ENCODE results near the gene NUP160. TPM values are rescaled to one million over a fixed set of nuclear protein-coding genes. Genes with fewer than 3 reads are reported as not detected.

The NUP160 gene, protein sequence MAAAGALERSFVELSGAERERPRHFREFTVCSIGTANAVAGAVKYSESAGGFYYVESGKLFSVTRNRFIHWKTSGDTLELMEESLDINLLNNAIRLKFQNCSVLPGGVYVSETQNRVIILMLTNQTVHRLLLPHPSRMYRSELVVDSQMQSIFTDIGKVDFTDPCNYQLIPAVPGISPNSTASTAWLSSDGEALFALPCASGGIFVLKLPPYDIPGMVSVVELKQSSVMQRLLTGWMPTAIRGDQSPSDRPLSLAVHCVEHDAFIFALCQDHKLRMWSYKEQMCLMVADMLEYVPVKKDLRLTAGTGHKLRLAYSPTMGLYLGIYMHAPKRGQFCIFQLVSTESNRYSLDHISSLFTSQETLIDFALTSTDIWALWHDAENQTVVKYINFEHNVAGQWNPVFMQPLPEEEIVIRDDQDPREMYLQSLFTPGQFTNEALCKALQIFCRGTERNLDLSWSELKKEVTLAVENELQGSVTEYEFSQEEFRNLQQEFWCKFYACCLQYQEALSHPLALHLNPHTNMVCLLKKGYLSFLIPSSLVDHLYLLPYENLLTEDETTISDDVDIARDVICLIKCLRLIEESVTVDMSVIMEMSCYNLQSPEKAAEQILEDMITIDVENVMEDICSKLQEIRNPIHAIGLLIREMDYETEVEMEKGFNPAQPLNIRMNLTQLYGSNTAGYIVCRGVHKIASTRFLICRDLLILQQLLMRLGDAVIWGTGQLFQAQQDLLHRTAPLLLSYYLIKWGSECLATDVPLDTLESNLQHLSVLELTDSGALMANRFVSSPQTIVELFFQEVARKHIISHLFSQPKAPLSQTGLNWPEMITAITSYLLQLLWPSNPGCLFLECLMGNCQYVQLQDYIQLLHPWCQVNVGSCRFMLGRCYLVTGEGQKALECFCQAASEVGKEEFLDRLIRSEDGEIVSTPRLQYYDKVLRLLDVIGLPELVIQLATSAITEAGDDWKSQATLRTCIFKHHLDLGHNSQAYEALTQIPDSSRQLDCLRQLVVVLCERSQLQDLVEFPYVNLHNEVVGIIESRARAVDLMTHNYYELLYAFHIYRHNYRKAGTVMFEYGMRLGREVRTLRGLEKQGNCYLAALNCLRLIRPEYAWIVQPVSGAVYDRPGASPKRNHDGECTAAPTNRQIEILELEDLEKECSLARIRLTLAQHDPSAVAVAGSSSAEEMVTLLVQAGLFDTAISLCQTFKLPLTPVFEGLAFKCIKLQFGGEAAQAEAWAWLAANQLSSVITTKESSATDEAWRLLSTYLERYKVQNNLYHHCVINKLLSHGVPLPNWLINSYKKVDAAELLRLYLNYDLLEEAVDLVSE (N-terminal part only)
- 31.6 and 46.3 TPM in 2 replicates for total RNA-seq

DNA sequence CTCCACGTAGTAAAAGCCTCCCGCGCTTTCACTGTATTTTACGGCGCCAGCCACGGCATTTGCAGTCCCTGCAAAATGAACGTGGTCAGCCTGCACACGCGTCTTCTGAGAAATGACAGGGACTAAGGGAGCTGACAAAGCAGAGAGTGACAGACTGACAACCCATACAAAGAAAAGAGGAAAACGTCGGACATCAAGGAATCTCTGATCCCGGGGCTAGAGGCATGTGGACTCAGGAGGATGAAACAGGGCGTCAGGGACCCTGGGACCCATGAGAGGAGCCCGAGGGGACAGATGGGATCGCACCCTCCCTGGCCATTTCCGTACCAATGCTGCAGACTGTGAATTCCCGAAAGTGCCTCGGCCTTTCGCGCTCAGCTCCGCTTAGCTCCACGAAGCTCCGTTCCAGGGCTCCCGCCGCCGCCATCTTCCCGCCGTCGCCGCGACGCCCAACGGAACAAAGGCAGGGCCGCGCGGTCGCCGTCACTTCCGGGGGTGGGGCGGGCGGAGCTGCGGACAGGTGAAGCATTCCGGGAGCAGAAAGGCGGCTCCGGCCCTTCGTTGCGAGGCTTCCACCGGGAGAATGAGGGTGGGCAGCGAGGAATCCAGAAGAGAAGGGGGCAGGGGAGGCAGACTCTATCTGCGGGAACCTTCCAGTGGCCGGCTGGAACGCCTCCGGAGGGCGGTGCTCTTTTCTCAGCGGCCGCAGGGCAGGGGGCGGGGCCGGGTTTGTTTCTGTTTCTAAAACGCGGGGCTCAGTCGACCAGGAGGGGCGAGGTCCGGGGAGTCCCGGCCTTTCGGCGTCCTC lies at the start of gene NUP160:
Gene NUP160, minus strand, starts transcription at position 459 of the 808 bp plus-strand sequence. Its CDS starts 32 bp downstream, at position 427.

Small RNAs within 50 kb of the gene (small RNA-seq; reads per million reads assigned to genes)
- not detected for gene AC021443.1
- gene RF00019 = not detected
- gene RNA5SP340 = not detected

Other genes starting within 250 kb of the NUP160 start
- 73.9 and 78.2 TPM in 2 replicates for gene MTCH2, start 205.8 kb downstream of the NUP160 start, total RNA-seq
- 0.37 and 2.9 TPM in 2 replicates for gene AGBL2, start 133.0 kb downstream of the NUP160 start, total RNA-seq
- gene FNBP4, start 81.0 kb downstream of the NUP160 start, total RNA-seq = 75.0 and 100 TPM in 2 replicates
- 2.2 and 6.8 TPM in 2 replicates for gene PTPRJ, start 132.2 kb upstream of the NUP160 start, total RNA-seq

Data from subcutaneous preadipocyte (primary cell).